NT2/D1 (cell line): ENCODE data around the gene IL7R.

Experiments
- SUZ12 ChIP-seq: IDR thresholded peaks from 2 replicates; pipeline ENCODE4 v1.6.1; 2011; ENCODE audit not compliant: insufficient read length, insufficient read depth; ENCODE audit errors: extremely low read depth
- YY1 ChIP-seq: IDR thresholded peaks from 2 replicates; pipeline ENCODE4 v1.6.1; 2011; ENCODE audit not compliant: insufficient read length, insufficient read depth

DNA sequence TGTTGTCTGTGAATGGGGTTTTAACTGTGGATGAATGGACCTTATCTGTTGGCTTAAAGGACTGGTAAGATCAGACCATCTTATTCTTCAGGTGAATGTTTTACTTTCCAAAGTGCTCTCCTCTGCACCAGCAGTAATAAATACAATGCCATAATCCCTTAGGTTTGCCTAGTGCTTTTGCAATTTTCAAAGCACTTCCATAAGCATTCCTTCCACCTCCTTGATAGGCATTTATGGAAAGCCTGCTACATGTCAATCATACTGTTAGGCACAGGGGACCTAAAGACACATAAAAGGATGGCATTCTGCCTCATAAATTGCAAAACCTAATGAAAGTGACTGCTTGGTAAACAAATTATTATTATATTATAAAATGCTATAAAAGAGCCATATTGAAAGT, 21.4 kb downstream of the IL7R start:
- TF ChIP-seq SUZ12 (no peak), YY1 (no peak)
